ENCODE measurements around the gene PLCH1. TPM values are rescaled to one million over a fixed set of nuclear protein-coding genes. Genes with fewer than 3 reads are reported as not detected.

Gene PLCH1
- total and polyA plus RNA-seq, 2 experiments from 2014 or later, result 8.1 to 25.3 TPM

- TF ChIP-seq, protein P1, sequence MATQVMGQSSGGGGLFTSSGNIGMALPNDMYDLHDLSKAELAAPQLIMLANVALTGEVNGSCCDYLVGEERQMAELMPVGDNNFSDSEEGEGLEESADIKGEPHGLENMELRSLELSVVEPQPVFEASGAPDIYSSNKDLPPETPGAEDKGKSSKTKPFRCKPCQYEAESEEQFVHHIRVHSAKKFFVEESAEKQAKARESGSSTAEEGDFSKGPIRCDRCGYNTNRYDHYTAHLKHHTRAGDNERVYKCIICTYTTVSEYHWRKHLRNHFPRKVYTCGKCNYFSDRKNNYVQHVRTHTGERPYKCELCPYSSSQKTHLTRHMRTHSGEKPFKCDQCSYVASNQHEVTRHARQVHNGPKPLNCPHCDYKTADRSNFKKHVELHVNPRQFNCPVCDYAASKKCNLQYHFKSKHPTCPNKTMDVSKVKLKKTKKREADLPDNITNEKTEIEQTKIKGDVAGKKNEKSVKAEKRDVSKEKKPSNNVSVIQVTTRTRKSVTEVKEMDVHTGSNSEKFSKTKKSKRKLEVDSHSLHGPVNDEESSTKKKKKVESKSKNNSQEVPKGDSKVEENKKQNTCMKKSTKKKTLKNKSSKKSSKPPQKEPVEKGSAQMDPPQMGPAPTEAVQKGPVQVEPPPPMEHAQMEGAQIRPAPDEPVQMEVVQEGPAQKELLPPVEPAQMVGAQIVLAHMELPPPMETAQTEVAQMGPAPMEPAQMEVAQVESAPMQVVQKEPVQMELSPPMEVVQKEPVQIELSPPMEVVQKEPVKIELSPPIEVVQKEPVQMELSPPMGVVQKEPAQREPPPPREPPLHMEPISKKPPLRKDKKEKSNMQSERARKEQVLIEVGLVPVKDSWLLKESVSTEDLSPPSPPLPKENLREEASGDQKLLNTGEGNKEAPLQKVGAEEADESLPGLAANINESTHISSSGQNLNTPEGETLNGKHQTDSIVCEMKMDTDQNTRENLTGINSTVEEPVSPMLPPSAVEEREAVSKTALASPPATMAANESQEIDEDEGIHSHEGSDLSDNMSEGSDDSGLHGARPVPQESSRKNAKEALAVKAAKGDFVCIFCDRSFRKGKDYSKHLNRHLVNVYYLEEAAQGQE (IDR thresholded peaks at IDR 0.05; ENCODE audit: unreplicated experiment), result no peak
- TF ChIP-seq ZNF331 (CRISPR knock-in tag; IDR thresholded peaks at IDR 0.05; ENCODE audit: low read depth) (no peak), POLR2AphosphoS5 (IDR thresholded peaks at IDR 0.05; ENCODE audit: low read depth) (no peak), CREB1 (CRISPR knock-in tag; IDR thresholded peaks at IDR 0.05; ENCODE audit: low read depth) (no peak), NANOG (IDR thresholded peaks at IDR 0.05; ENCODE audit: borderline replicate concordance) (no peak), STAT1 (IDR thresholded peaks at IDR 0.05; ENCODE audit: unreplicated experiment) (no peak), EZH2phosphoT487 (IDR thresholded peaks at IDR 0.05; ENCODE audit: unreplicated experiment) (no peak), EZH2 (IDR thresholded peaks at IDR 0.05; ENCODE audit: low read depth, unreplicated experiment) (no peak)
- TF ChIP-seq, protein P2, sequence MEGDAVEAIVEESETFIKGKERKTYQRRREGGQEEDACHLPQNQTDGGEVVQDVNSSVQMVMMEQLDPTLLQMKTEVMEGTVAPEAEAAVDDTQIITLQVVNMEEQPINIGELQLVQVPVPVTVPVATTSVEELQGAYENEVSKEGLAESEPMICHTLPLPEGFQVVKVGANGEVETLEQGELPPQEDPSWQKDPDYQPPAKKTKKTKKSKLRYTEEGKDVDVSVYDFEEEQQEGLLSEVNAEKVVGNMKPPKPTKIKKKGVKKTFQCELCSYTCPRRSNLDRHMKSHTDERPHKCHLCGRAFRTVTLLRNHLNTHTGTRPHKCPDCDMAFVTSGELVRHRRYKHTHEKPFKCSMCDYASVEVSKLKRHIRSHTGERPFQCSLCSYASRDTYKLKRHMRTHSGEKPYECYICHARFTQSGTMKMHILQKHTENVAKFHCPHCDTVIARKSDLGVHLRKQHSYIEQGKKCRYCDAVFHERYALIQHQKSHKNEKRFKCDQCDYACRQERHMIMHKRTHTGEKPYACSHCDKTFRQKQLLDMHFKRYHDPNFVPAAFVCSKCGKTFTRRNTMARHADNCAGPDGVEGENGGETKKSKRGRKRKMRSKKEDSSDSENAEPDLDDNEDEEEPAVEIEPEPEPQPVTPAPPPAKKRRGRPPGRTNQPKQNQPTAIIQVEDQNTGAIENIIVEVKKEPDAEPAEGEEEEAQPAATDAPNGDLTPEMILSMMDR (conservative IDR thresholded peaks at IDR 0.05; ENCODE audit: low read depth in 2 of 2), result no peak
These were observed 3.3 kb downstream of the PLCH1 start (continued) for GRCh38 chr3:155741603-155742002.

- H3F3A ChIP-seq (replicated peaks; ENCODE audit: low read depth), result no peaks in the 10 kb centered on the region
- no peaks in the 10 kb centered on the region for H3K9me2 ChIP-seq (ENCODE audit: insufficient read depth)
- Mint-ChIP-seq H3K4me3 (no peak overlapping the region), H3K9me3 (no peaks in the 10 kb centered on the region), H3K4me1 (peaks cover 35% of the 10 kb centered on the region), H3K27ac (no peak overlapping the region), H3K36me3 (ENCODE audit: low read depth) (no peaks in the 10 kb centered on the region), H3K27me3 (ENCODE audit: insufficient read depth, low read depth, poor library complexity) (peaks cover 8% of the 10 kb centered on the region)
- no peak for DNase-seq (ENCODE audit: low spot score)
- H4K20me1 ChIP-seq (replicated peaks; ENCODE audit: insufficient read depth), result no peaks in the 10 kb centered on the region; the same call in 1 of the 2 replicates
- peaks cover 15% of the 10 kb centered on the region for H3K4me1 ChIP-seq (ENCODE audit: insufficient read depth)
- TF ChIP-seq NANOG (IDR thresholded peaks at IDR 0.05; ENCODE audit: borderline replicate concordance) (no peak), EZH2 (IDR thresholded peaks at IDR 0.05; ENCODE audit: low read depth, unreplicated experiment) (no peak), EZH2phosphoT487 (IDR thresholded peaks at IDR 0.05; ENCODE audit: unreplicated experiment) (no peak)
- TF ChIP-seq, protein P1 (IDR thresholded peaks at IDR 0.05; ENCODE audit: unreplicated experiment), result no peak
- H3K27ac ChIP-seq (ENCODE audit: low read depth), result no peak overlapping the region
- H3K27me3 ChIP-seq (ENCODE audit: insufficient read depth), result peaks cover 3% of the 10 kb centered on the region; the same call in 1 of the 2 replicates
- peaks cover 73% of the 10 kb centered on the region for H3K79me2 ChIP-seq (replicated peaks; ENCODE audit: insufficient read depth)
- no peak for ATAC-seq
- H3K4me2 ChIP-seq, result no peak overlapping the region
- H3K4me3 ChIP-seq, result no peak overlapping the region
- H2AFZ ChIP-seq, result no peak overlapping the region
- no peaks in the 10 kb centered on the region for H3K36me3 ChIP-seq (ENCODE audit: insufficient read depth)
These were observed 3.8 kb downstream of the PLCH1 start for GRCh38 chr3:155741101-155741500.
